IMR-90 (cell line): ENCODE data around the gene NR6A1. TPM values are rescaled to one million over a fixed set of nuclear protein-coding genes. Genes with fewer than 3 reads are reported as not detected.

Source experiments
- ATAC-seq: fragments of 200-7000 bp; cut with Tn5 transposase; 2 replicates; pipeline ENCODE4 v1.9.1; 2020; ENCODE audit warnings: low read depth, mild to moderate bottlenecking, moderate library complexity
- BruUV-seq: library from RNA; stranded (reverse); fragments of 400-500 nt; replicated peaks from 2 replicates; lab custom pipeline; 2021; lab: Mats Ljungman, UMichigan
- CTCF ChIA-PET: fragments of 300-600 bp; formaldehyde crosslinking; extraction: SDS; loops from one replicate; lab custom pipeline; 2021; ENCODE audit warnings: antibody characterized with exemption; lab: Yijun Ruan, JAX
- POLR2A ChIA-PET: fragments of 300-600 bp; sonication (Branson Sonifier 250); formaldehyde crosslinking; loops from one replicate; lab custom pipeline; 2022; ENCODE audit warnings: antibody characterized with exemption; ENCODE audit not compliant: unreplicated experiment; lab: Charles Lee
- DNase-seq: peaks from one replicate; pipeline ENCODE4 v3.0.0; 2013
- H2AFZ ChIP-seq: replicated peaks from 2 replicates; pipeline ENCODE3; 2013; ENCODE audit warnings: low read length, mild to moderate bottlenecking; ENCODE audit not compliant: poor library complexity
- H2AK5ac ChIP-seq: 2 replicates; pipeline ENCODE4 v1.6.1; 2013; ENCODE audit warnings: low read depth, low read length, inconsistent platforms
- H2AK9ac ChIP-seq: replicated peaks from 2 replicates; pipeline ENCODE3; 2013; ENCODE audit warnings: mild to moderate bottlenecking, low read depth, low read length, moderate library complexity; ENCODE audit not compliant: poor library complexity
- H2BK120ac ChIP-seq: 2 replicates; pipeline ENCODE4 v1.6.1; 2013; ENCODE audit warnings: low read depth, low read length, inconsistent platforms
- H2BK15ac ChIP-seq: 3 replicates; pipeline ENCODE4 v1.6.1; 2013; ENCODE audit warnings: low read depth, low read length, inconsistent platforms
- H2BK20ac ChIP-seq: 2 replicates; pipeline ENCODE4 v1.6.1; 2013; ENCODE audit warnings: low read depth, mild to moderate bottlenecking, inconsistent platforms, low read length, moderate library complexity
- H2BK5ac ChIP-seq: 2 replicates; pipeline ENCODE4 v1.6.1; 2013; ENCODE audit warnings: mild to moderate bottlenecking, low read depth, low read length, inconsistent platforms; ENCODE audit not compliant: poor library complexity, severe bottlenecking
- H3K14ac ChIP-seq: replicated peaks from 2 replicates; pipeline ENCODE4 v1.6.1; 2013; ENCODE audit warnings: low read depth, low read length, inconsistent platforms
- H3K18ac ChIP-seq: 2 replicates; pipeline ENCODE4 v1.6.1; 2013; ENCODE audit warnings: low read depth, low read length, control low read depth
- H3K23ac ChIP-seq: 2 replicates; pipeline ENCODE4 v1.6.1; 2013; ENCODE audit warnings: low read depth, low read length, inconsistent platforms
- H3K27ac ChIP-seq: 2 replicates; pipeline ENCODE4 v1.5.1; 2013; ENCODE audit warnings: mild to moderate bottlenecking, control low read depth, low read length; ENCODE audit not compliant: insufficient read depth
- H3K27me3 ChIP-seq: 2 replicates; pipeline ENCODE4 v1.6.1; 2013; ENCODE audit warnings: low read length; ENCODE audit not compliant: control insufficient read depth, insufficient read depth
- H3K36me3 ChIP-seq: 2 replicates; pipeline ENCODE4 v1.6.1; 2013; ENCODE audit warnings: low read length, mixed read lengths; ENCODE audit not compliant: control insufficient read depth, insufficient read depth
- H3K4ac ChIP-seq: 2 replicates; pipeline ENCODE4 v1.6.1; 2013; ENCODE audit warnings: low read depth, low read length, inconsistent platforms
- H3K4me1 ChIP-seq: 2 replicates; pipeline ENCODE4 v1.6.1; 2013; ENCODE audit warnings: low read length, mixed read lengths; ENCODE audit not compliant: control insufficient read depth, insufficient read depth
- H3K4me2 ChIP-seq: 2 replicates; pipeline ENCODE4 v1.6.1; 2013; ENCODE audit warnings: low read depth, mild to moderate bottlenecking, control low read depth, low read length, moderate library complexity
- H3K4me3 ChIP-seq: 2 replicates; pipeline ENCODE4 v1.5.1; 2013; ENCODE audit warnings: low read depth, mild to moderate bottlenecking, control low read depth, low read length, moderate library complexity; ENCODE audit not compliant: insufficient read depth
- H3K56ac ChIP-seq: 2 replicates; pipeline ENCODE4 v1.6.1; 2013; ENCODE audit warnings: low read length, inconsistent platforms; ENCODE audit not compliant: insufficient read depth; ENCODE audit errors: extremely low read depth
- H3K79me1 ChIP-seq, 2 experiments: 2 replicates each; pipeline ENCODE4 v1.6.1; 2013; ENCODE audit warnings: low read length in 2 of 2, inconsistent platforms in 1 of 2, low read depth in 1 of 2
- H3K9ac ChIP-seq: 2 replicates; pipeline ENCODE4 v1.6.1; 2013; ENCODE audit warnings: low read depth, low read length, control low read depth
- H3K9me1 ChIP-seq: 2 replicates; pipeline ENCODE4 v1.6.1; 2013; ENCODE audit warnings: low read length, inconsistent platforms; ENCODE audit not compliant: insufficient read depth
- H3K9me3 ChIP-seq: 2 replicates; pipeline ENCODE4 v1.6.1; 2013; ENCODE audit warnings: low read length; ENCODE audit not compliant: control insufficient read depth, insufficient read depth
- H4K20me1 ChIP-seq: 2 replicates; pipeline ENCODE4 v1.6.1; 2013; ENCODE audit warnings: low read length, inconsistent platforms; ENCODE audit not compliant: insufficient read depth
- H4K5ac ChIP-seq: 2 replicates; pipeline ENCODE4 v1.6.1; 2013; ENCODE audit warnings: mild to moderate bottlenecking, low read depth, low read length, control low read depth
- H4K8ac ChIP-seq, 2 experiments: 2 replicates each; pipeline ENCODE4 v1.6.1; 2013; ENCODE audit warnings: low read depth in 2 of 2, low read length in 2 of 2, control low read depth in 1 of 2, inconsistent platforms in 1 of 2
- H4K91ac ChIP-seq: 2 replicates; pipeline ENCODE4 v1.6.1; 2013; ENCODE audit warnings: low read depth, low read length, inconsistent platforms; ENCODE audit not compliant: insufficient read depth
- CEBPB ChIP-seq: IDR thresholded peaks from 2 replicates; pipeline ENCODE4 v1.6.1; 2012; ENCODE audit warnings: low read depth, low read length, improper control_type of control experiment
- FOS ChIP-seq: fragments of 150-350 bp; IDR thresholded peaks from 2 replicates; pipeline ENCODE4 v1.6.1; 2016; ENCODE audit warnings: low read depth, low read length
- MAFK ChIP-seq: IDR thresholded peaks from 2 replicates; pipeline ENCODE4 v1.6.1; 2012; ENCODE audit warnings: low read depth, low read length, improper control_type of control experiment
- MXI1 ChIP-seq: IDR thresholded peaks from 2 replicates; pipeline ENCODE4 v1.6.1; 2012; ENCODE audit warnings: low read depth, mild to moderate bottlenecking, low read length, moderate library complexity, borderline replicate concordance
- POLR2A ChIP-seq: IDR thresholded peaks from 2 replicates; pipeline ENCODE4 v1.6.1; 2012; ENCODE audit warnings: mild to moderate bottlenecking, low read depth, low read length
- RCOR1 ChIP-seq: IDR thresholded peaks from 2 replicates; pipeline ENCODE4 v1.6.1; 2012; ENCODE audit warnings: mild to moderate bottlenecking, low read length, improper control_type of control experiment; ENCODE audit not compliant: insufficient replicate concordance
- RFX5 ChIP-seq: IDR thresholded peaks from 2 replicates; pipeline ENCODE4 v1.8.0; 2012; ENCODE audit warnings: low read depth, mild to moderate bottlenecking, low read length, moderate library complexity
- SMC3 ChIP-seq: fragments of 150-350 bp; IDR thresholded peaks from 2 replicates; pipeline ENCODE4 v1.6.1; 2016; ENCODE audit warnings: low read depth, mild to moderate bottlenecking, antibody characterized with exemption, low read length, moderate library complexity
- USF2 ChIP-seq: fragments of 150-350 bp; IDR thresholded peaks from 2 replicates; pipeline ENCODE4 v1.6.1; 2017; ENCODE audit warnings: mild to moderate bottlenecking, antibody characterized with exemption, low read length, low read depth
- WGBS, 2 experiments: methylation state at CpG; one replicate each; pipeline versions ENCODE4 v1.1.5 to v1.1.7; 2013; ENCODE audit warnings: missing lambda C conversion rate in 2 of 2; ENCODE audit not compliant: insufficient read length in 1 of 2; ENCODE audit errors: extremely low coverage in 2 of 2; 5-methylcytosine and 5-hydroxymethylcytosine counted together
- dilution Hi-C: fragments of 300-500 bp; cut with HindIII; formaldehyde crosslinking; loops from one replicate; pipeline ENCODE4 v1.14.3; 2018; ENCODE audit warnings: low sequenced_read_pairs; ENCODE audit not compliant: unreplicated experiment
- in situ Hi-C: fragments of 300-500 bp; cut with MboI; formaldehyde crosslinking; loops from 3 replicates; pipeline ENCODE4 v1.14.3; 2019; ENCODE audit warnings: low sequenced_read_pairs, inconsistent platforms, mixed read lengths
- intact Hi-C: fragments of 100-400 bp; cut with micrococcal nuclease; formaldehyde crosslinking; loops from 2 replicates; pipeline ENCODE4 v1.10.0; 2022
- polyA plus RNA-seq, 3 experiments: library from polyadenylated mRNA; depleted of rRNA; stranded (reverse); fragments of >200 nt; gene quantifications; 2 replicates each; pipeline ENCODE4 v1.2.3, GENCODE V29; 2012; ENCODE audit warnings: low replicate concordance in 1 of 3
- total RNA-seq: library from RNA; depleted of rRNA; stranded (reverse); fragments of >200 nt; gene quantifications from 2 replicates; pipeline ENCODE4 v1.2.3, GENCODE V29; 2012

NR6A1 gene
- total and polyA plus RNA-seq, 2 of the 4 experiments (the other 2 are of a cell fraction), result 0.14 to 0.36 TPM

GRCh38 chr9:124624735-124624992, 146.4 kb downstream of the NR6A1 start:
- Histone ChIP-seq H3K36me3 (no peaks in the 10 kb centered on the region), H4K8ac (no peak overlapping the region), H3K27me3 (no peaks in the 10 kb centered on the region), H2AFZ (no peak overlapping the region), H3K14ac (no peak overlapping the region), H2BK20ac (no peak overlapping the region), H2BK120ac (no peak overlapping the region), H3K4me1 (peaks cover 5% of the 10 kb centered on the region), H2BK5ac (no peak overlapping the region), H3K9me3 (no peaks in the 10 kb centered on the region), H3K9me1 (no peaks in the 10 kb centered on the region; the same call in 1 of the 2 replicates), H3K4ac (no peak overlapping the region), H3K56ac (no peak overlapping the region), H4K20me1 (no peaks in the 10 kb centered on the region), H3K27ac (no peak overlapping the region), H2AK5ac (no peak overlapping the region), H3K79me1 (no peaks in the 10 kb centered on the region), H4K91ac (no peak overlapping the region), H4K5ac (no peak overlapping the region), H3K4me2 (no peak overlapping the region), H3K18ac (no peak overlapping the region), H3K9ac (no peak overlapping the region), H2AK9ac (no peak overlapping the region), H2BK15ac (no peak overlapping the region), H3K4me3 (no peak overlapping the region), H3K23ac (no peak overlapping the region)
- intact Hi-C loops, result no loop called here
- no peak for TF ChIP-seq MAFK
- TF ChIP-seq POLR2A, result no peak
- TF ChIP-seq RFX5, result no peak
- no peak for TF ChIP-seq RCOR1
- no peak for TF ChIP-seq SMC3
- TF ChIP-seq CEBPB, result no peak
- TF ChIP-seq FOS, result no peak
- no peak for TF ChIP-seq USF2
- TF ChIP-seq MXI1, result no peak
- DNase-seq (no peak), ATAC-seq (no peak)
- in situ Hi-C loops, result no loop called here
- dilution Hi-C loops, result no loop called here
- CTCF ChIA-PET, result interaction anchor here (0.6 to 1.4 kb wide), 4 partner anchors 28 to 1089 kb away, joined by 3 to 6 read pairs (median 4); no protein-coding TSS in a partner anchor
- WGBS, 2 experiments, result no CpG with 5 or more reads among the region's 1 CpG
- POLR2A ChIA-PET, result no interaction called here
- no TSS peak for BruUV-seq
